Raji (cell line): Measurements from ENCODE around the gene CRYL1.

Source experiments
- POLR2A ChIP-seq: IDR thresholded peaks from 2 replicates; pipeline ENCODE4 v1.6.1; 2011; ENCODE audit warnings: low read depth, low read length, control low read depth; ENCODE audit not compliant: insufficient read depth

CRYL1 gene

GRCh38 chr13:20415306-20415679 is 110.4 kb downstream of the CRYL1 start:
- TF ChIP-seq POLR2A: no peak

- TF ChIP-seq POLR2A: no peak
Observed at GRCh38 chr13:20414546-20415305, 110.9 kb downstream of the CRYL1 start.

- no peak for TF ChIP-seq POLR2A
Observed at GRCh38 chr13:20412691-20413355, 112.8 kb downstream of the CRYL1 start.

GRCh38 chr13:20411638-20412342 is 113.9 kb downstream of the CRYL1 start:
- TF ChIP-seq POLR2A: no peak

- no peak for TF ChIP-seq POLR2A
Observed at GRCh38 chr13:20410726-20411125, 114.9 kb downstream of the CRYL1 start.

- TF ChIP-seq POLR2A: no peak
Observed at GRCh38 chr13:20408181-20408580, 117.5 kb downstream of the CRYL1 start.

GRCh38 chr13:20407759-20408158 is 117.9 kb downstream of the CRYL1 start:
- no peak for TF ChIP-seq POLR2A

- no peak for TF ChIP-seq POLR2A
Observed at GRCh38 chr13:20405691-20406090, 120.0 kb downstream of the CRYL1 start.

GRCh38 chr13:20404488-20405222 is 121.0 kb downstream of the CRYL1 start:
- TF ChIP-seq POLR2A: no peak

GRCh38 chr13:20403826-20404225 is 121.8 kb downstream of the CRYL1 start:
- no peak for TF ChIP-seq POLR2A

GRCh38 chr13:20402881-20403280 is 122.8 kb downstream of the CRYL1 start:
- TF ChIP-seq POLR2A: no peak

GRCh38 chr13:20401931-20402856 is 123.5 kb downstream of the CRYL1 start:
- TF ChIP-seq POLR2A: no peak

GRCh38 chr13:20401531-20401930 is 124.1 kb downstream of the CRYL1 start:
- TF ChIP-seq POLR2A: no peak

GRCh38 chr13:20400774-20401173 is 124.9 kb downstream of the CRYL1 start:
- no peak for TF ChIP-seq POLR2A
